Activated CD4-positive, alpha-beta T cell treated with anti-CD3 and anti-CD28 coated beads, Interleukin-10, Interleukin-2, amounts not matched to agents 100 ng/mL and 50 ng/mL, durations not matched to agents 16 hours and 8 hours (primary cell): ENCODE measurements around the gene CLDN11.

Source experiments
- DNase-seq: peaks from one replicate; pipeline ENCODE4 v3.0.0-alpha.2; 2020

Gene CLDN11

DNA sequence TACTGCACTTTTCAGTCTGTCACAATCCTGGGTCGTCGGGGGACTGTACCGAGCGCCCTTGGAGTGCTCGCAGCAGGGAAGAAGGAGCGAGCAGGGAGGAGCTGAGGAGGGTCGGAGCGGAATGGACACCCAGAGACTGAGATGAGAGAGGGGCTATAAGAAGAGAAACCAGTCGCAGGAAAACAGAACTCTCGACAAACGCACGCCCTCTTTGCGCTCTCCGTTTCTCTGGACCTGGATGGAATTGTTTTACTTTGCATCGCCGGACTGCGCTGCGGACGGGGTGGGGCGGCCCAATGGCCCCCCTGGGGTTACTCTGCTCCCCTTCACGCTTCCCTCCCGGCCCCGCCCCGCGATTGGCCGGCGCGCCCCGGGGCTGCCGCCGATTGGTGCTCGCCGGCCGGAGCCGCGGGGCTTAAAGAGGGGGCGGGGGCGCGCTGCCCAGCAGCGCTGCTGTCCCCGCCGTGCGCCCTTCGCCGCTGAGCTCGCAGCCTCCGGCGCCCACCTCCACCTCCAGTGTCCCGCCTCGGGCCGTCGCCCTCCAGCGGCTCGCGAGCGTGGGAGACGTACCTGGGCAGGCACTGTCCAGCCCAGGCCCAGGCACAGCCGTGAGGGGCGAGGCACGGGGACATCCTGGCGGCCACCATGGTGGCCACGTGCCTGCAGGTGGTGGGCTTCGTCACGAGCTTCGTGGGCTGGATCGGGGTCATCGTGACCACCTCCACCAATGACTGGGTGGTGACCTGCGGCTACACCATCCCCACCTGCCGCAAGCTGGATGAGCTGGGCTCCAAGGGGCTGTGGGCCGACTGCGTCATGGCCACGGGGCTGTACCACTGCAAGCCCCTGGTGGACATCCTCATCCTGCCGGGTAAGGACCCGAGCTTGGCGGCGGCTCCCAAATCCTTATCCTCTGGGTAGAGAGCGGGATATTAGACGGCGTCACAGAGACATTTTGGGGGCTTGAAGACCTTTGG is at the start of gene CLDN11:
TSS of gene CLDN11 (plus strand) at position 447 of the 977 bp plus-strand sequence. CDS start at position 646, 199 bp downstream.
- DNase-seq: no peak

DNA sequence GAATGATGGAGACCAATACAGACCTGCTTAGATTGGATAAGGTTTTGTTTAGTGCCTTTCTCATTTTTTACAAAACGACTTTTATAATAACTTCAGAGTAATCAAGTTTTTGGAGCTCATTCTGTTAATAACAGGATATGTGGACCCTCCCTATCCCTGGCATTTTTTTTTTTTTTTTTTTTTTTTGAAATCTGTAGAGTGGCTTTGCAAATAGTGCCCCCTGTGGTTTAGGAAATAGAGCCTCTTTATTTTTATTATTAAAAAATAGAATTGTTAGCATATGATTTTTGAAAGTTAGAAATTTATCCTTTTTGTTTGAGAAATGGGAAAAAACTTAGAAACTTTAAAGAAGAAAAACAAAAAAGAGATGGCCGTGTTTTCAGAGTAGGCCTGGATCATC is 49.7 kb upstream of the CLDN11 start:
- DNase-seq: no peak

DNA sequence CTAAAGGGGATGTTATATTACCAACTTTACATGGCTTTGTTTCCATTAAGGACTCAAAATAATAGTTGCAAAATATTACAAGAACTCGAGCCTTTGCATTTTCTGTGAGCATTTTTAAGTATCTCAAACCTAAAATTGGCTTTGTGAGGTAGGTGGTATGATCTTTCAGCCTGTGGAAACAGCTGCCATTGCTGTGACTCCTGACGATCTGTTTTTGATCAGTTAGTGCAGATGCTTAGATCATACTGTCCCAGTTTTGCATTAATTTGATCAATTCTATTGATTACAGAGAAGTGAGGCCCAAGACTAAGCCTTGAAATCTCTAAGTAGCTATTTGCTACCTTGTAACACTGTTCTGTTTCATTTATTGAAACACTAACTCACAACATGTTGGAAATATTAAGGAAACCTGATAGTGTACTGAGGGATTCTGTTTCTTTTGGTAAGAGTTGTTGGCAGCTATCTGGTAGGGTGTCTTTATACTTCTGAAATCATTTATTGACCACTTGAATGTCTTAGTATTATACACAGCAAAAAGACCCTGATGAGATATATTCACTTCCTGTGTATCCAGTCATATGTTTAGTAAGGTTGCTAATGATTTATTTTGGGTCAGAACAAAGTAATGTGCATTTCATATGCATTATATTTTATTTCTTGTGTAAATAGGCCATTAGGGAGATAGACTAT is 46.3 kb upstream of the CLDN11 start:
- DNase-seq: no peak

DNA sequence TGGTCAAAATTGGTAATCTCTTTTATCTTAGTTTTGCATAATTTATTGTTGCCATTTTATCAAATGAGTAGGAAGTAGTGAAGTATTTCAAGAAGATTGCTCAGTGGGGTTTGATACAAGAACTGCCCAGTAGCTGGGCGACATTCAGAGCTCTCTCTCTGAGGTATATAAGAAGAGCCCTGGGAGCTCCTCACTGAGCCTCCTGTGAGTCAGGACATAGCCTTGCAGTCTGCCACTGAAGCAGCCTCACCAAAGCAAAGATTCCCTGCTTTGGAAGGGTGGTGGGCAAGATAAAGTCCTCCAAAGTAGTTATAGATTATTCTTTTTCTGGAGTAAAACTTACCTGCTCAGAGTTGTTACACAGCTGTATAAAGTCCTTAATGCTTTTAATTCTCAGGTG is 35.1 kb upstream of the CLDN11 start:
- DNase-seq: no peak

DNA sequence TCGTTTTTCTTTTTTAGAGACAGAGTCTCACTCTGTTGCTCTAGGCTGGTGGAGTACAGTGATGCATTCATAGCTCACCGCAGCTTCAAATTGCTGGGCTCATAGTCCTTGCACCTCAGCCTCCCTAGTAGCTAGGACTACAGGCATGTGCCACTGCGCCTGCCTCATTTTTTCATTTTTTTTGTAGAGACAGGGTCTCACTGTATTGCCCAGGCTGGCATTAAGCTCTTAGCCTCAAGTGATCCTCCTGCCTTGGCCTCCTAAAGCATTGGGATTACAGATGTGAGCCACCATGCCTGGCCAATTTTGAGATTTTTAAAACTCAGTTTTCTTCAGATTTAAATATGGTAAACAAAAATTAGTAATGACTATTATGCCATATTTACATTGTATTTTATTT is 32.2 kb upstream of the CLDN11 start:
- DNase-seq: no peak

DNA sequence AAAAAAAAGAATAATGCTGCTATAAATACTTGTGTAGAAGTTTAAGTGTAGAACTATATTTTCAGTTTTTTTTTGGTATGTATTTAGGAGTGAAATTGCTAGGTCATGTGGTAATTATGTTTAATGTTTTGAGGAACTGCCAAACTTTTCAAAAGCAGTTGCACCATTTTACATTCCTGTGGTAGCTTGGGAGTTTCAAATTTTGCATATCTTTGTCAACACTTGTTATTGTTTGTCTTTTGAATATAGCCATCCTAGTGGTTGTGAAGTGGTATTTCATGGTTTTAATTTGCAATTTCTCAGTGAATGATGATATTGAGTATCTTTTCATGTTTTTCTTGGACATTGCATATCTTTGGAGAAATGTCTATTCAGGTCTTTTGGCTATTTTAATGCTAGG is 30.7 kb upstream of the CLDN11 start:
- no peak for DNase-seq

DNA sequence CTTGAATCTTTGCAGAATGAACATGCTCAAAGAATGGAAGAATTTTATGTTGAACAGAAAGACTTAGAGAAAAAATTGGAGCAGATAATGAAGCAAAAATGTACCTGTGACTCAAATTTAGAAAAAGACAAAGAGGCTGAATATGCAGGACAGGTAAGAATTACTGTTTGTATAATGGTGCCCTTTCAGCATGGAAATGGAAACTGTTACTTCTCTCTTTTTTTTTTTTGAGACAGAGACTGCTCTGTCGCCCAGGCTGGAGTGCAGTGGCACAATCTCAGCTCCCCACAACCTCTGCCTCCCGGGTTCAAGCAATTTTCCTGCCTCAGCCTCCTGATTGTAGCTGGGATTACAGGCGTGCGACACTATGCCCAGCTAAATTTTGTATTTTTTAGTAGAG is 27.6 kb upstream of the CLDN11 start:
- no peak for DNase-seq

DNA sequence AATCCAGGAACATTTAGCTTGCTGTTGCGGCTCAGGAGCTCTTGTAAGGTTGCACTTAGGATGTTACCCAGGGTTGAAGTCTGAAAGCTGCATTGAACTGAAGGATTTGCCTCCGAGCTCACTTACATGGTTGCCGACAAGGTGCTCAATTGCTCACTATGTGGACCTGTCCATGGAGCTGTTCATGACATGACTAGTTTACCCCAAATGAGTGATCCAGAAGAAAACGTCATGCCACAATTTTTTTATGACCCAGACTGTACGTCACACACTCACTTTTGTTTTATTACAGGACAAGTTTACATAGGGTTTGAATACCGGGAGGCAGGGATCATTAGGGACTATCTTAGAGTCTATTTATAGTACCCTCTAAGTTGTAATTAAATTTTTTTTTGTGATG is 21.0 kb upstream of the CLDN11 start:
- DNase-seq: no peak

DNA sequence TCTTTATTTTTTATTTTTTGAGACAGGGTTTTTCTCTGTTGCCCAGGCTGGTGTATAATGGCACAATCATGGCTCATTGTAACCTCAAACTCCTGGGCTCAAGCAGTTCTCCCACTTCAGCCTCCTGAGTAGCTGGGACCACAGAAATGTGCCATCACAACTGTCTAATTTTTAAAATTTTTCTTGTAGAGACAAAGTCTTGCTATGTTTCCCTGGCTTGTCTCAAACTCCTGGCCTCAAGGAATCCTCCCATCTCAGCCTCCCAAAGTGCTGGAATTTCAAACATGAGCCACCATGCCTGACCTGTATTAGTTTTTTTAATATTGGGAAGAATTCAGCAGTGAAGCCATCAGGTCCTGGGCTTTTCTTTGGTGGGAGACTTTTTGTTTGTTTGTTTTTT is 13.6 kb upstream of the CLDN11 start:
- DNase-seq: no peak

DNA sequence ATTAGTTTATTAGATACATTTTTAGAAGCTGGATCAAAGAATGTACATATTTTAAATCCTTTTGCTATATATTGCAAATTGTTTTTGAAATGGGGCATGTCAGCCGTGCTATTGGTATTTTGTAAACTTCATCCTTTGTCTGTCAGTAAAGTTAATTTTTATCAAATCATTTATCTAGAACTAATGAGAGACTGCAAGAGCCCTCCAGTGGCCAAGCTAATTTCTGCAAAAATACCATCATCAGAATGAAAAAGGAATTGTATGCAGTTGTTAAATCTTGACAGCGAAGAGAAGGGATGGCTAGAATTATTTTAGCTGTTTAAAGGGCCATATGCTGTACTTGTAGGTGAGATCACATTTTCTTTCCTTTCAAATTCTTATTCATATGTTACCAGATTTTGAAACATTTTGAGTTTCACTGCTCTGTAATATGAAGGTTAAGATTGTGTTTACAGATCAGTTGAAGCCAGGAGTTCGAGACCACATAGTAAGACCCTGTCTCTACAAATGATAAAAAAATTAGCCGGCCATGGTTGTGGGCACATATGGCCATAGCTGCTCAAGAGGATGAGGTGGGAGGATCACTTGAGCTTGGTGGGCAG is 8.1 kb upstream of the CLDN11 start:
- no peak for DNase-seq

DNA sequence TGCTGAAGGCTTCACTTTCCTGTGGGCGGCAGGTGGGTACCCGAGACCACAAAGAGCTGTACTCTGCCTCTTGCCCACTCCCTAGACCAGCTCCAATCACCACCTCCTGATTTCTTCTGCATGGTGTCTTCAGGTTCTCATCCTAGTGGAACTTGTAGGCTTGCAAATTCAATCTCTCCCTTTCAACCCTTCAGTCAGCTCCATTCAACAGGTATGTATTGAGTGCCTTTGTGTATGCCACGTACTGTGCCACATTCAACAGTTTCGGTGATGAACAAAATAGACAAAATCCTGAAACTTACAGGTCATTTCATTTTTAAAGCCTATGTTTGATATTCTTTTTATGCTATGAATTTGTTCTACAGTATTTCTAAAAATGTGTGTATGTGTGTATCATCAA is 5.4 kb upstream of the CLDN11 start:
- no peak for DNase-seq

DNA sequence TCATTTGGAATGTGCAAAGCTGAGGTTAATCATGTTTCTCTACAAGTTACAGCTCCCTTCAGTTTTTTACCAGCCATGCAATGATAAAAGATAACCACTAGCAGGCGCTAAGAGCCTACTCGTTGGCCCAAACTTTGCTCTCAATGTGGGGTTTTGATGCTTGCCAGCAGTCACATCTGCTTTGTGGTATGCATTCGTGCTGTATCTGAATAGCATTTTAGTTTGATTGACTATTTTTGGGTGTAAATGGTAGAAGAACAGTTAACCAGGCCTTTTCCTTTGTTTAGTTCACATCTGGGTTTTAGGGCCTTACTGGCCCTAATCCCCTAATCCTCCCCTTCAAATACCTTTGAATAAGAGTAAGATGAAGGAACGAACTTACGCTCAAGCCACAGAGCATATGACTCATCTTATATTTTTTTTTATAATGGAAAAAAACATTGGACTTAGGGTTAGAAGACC is 4.4 kb upstream of the CLDN11 start:
- DNase-seq: peak; percentile 68

DNA sequence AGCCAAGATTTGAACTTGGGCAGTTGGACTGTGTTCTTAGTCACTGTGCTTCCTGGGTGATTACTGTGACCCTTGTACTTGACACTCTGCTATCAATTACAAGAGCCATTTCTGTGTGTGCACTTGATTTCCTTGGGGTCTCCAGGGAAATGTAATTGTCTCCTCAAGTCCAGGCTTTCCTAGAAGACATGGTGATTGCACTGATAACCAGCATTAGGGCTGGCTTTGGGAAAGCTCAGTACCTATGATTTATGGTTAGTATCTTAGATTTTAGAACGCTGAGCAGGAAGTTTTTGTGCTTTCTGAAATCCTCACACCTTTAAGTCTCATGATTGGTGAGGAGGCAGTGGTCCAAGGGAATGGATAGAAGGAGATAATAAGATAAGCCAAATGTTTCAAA is 1.6 kb upstream of the CLDN11 start:
- no peak for DNase-seq

DNA sequence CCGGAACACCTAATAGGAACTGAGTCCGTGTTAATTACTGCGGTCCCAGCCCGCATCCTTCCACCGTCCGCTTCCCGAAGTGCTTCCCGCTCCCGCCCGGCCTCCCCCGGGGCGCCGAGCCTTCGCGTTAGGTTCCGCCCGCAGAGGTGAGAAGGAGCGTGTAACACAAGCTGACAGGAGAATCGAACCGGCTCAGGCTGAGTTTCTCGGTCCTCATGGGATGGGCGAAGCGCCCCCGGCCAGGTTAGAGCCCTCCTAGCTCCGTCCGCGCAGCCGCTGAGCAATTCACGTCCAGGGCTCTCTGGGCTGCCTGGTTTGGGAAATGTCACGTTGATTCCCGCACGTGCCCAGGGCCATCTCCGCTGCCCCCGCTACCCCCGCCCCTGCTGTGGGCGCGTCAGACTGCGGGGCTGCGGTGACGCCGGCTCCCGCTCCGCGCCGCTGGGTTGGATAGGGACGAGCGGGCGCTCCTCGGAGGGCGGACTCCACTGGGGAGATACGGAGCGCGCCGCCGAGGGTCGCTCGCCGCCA is 954 bp downstream of the CLDN11 start:
- no peak for DNase-seq

DNA sequence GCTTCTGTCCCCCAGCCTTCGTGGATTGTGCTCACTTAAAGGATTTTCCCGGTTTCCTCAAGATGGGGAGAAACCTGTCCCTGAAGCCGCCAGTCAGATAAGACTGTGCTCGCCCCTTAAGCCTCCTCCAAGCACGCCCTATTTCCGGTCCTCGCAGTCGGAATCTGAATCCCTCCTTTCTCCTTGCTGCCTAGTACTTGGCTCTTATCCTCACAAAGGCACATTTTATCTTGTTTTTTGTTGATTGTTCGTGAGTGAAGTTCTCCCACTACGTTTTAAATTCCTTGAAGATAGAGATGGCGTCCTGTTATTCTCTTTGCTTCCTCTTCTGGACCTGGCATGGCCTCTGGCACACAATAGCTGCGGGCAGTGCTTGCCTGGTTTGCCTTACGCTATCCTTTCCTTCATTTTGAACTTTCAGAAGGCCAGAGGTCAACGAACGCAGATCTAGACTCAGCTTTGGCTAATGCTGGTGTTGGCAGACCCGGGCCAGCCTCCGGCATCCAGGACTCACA is 1.7 kb downstream of the CLDN11 start:
- DNase-seq: no peak

DNA sequence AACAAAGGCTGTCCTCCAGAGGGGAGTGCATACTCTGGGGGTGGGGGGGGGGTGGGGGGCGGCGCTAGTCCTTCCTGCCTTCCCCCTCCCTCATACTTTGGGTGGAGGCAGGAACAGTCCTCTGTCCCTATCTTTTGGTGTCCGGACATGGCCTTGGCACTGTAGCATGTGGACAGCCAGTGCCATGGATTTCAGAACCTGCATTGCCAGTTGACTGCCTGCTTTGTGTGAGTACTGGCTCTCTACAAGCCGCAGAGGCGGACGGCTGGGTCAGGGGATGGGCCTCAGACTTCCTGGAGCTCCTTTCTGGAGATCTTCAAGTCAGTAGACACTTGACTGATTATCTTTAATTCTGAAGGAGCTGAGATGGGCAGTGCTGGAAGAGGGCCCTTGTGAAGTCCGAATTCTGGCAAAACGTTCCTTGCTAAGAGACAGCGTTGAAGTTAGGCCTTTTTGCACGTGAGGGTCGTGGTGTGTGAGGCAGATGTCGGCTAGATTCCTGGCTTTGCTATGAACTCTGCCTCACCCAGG is 2.5 kb downstream of the CLDN11 start:
- no peak for DNase-seq

DNA sequence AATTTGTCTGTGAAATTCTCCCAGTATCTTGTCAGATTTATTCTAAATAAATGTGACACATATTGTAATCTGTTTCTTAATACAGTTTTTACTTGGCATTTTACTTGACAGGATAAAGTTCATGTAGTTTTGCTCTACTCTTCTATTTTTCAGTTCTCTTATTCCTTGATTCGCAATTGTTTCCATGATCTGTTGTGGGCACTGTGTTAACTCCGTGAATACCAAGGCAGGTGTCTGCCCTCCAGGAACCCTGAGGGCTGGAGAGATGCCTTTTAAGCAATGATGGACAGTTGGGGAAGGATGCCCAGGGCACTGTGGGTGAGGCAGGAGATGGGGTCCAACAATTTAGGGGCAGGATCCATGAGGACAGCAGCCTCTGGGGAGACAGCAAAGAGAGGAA is 3.1 kb downstream of the CLDN11 start:
- no peak for DNase-seq

DNA sequence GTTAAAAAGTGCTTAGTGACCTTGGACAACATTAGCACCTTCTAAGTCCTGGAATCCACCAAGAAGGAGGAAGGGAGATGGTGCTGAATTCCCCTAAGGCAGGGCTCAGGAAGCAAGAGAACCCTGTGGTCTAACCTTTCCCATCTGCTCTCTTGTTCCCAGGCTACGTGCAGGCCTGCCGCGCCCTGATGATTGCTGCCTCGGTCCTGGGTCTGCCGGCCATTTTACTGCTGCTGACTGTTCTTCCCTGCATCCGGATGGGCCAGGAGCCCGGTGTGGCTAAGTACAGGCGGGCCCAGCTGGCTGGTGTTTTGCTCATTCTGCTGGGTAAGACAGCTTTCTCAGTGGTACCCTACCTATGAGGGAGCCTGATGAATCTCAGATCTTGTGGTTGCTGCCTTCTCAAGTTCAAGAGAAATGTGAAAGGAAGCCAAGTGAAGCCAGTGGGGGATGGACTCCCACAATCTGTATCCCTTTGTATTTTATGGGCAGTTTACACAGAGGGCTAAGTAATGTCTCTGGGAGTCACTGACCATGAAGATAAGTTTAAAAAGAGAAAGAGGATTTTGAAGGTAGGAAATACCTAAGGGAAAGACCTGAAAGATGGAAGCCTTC is 4.4 kb downstream of the CLDN11 start:
- DNase-seq: no peak

DNA sequence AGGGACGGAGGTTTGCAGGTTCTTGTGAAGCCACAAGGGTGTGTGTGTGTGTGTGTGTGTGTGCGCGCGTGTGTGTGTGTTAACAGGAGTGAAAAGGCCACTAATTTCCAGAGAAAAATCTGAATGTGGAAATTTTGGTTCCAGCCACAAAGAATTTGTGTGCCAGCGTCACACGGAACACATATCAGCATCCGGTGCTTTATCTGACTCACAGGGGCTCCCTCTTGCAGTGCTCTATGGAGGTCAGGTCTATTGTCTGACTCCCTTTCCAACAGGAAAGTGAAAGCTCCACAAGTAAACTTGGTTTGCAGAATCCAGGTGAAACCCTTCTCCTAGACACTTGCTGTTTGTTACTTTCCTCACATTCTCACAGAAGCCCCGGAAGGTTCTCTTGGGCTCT is 6.2 kb downstream of the CLDN11 start:
- no peak for DNase-seq

DNA sequence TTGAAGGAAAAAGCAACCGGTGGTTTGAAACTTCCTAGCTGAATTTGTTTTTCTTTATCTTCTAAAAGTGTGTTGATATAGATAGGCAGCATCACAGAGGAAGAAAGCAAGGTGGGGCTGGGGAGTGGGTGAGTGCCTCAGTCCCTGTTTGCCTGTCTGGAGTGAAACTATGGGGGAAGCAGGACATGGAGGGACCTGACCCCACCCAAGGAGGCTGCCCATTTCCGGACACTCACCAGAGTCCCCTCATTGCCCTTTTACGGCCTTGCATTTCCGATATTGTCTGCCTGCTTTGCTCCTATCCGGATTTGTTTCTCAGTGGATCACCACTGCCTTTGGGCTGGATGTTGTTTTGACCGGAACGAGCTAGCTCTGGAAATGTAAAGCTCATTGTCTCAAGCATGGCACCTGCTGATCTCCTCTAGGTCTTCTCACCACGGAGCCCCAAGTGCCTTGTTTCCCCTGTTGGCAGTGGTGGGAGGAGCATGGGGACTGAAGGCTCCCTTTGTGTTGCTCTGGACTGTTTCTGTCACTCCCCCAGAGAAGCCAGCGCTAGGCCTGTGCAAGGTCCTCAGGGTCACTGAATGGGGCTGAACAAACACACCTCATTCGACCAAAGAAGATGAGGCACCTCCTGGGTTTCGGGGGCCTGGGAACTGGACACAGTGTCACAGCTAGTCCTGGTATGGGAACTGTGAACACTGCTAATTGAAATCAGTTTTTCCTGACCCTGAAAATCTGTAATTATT is 7.0 kb downstream of the CLDN11 start:
- DNase-seq: no peak

DNA sequence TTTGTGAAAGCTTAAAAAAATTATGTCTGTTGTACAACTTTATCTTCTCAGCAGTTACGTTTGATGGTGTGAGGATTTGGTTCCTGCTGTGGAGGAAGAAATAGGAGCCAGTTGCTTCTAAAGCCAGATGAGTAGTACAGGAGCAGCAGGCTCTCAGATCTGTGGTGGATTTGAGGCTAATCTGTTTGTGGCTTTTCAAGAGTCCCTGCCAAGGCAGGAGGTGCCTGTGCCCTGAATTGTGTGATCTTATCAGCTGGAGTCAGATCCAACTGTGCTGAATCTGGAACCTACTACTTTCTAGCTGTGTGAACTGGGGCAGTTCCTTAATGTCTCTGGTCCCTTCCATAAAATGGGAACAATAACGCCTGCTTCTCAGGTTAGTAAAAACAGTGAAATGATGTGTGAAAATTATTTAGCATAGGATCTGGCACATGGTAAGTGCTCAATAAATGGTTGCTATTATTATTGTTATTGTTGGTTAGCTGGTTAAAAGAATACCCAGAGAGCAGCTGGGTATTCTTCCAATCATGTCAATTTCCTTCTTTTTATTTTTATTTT is 7.7 kb downstream of the CLDN11 start:
- DNase-seq: no peak
